ENCODE results near the gene IP6K3.

Gene IP6K3

GRCh38 chr6:33746651-33747100 lies at the start of gene IP6K3:
IP6K3 (minus strand) TSS chr6:33746905; CDS start chr6:33735476, 11,429 bp downstream.
- DNase-seq, result no peak

- DNase-seq, result no peak
Observed at GRCh38 chr6:33794910-33795623, 48.4 kb upstream of the IP6K3 start.

- no peak for DNase-seq
Observed at GRCh38 chr6:33792981-33793380, 46.3 kb upstream of the IP6K3 start.

- DNase-seq, result no peak
Observed at GRCh38 chr6:33791620-33792019, 44.9 kb upstream of the IP6K3 start.

- no peak for DNase-seq
Observed at GRCh38 chr6:33790910-33791309, 44.2 kb upstream of the IP6K3 start.

GRCh38 chr6:33790379-33790778 lies 43.7 kb upstream of the IP6K3 start:
- DNase-seq, result no peak

- no peak for DNase-seq
Observed at GRCh38 chr6:33789550-33789895, 42.8 kb upstream of the IP6K3 start.

- DNase-seq, result peak; percentile 87
Observed at GRCh38 chr6:33788694-33789549, 42.2 kb upstream of the IP6K3 start, which contains the start of gene LEMD2. LEMD2 (minus strand) TSS chr6:33789130; CDS start chr6:33789116, 14 bp downstream.

GRCh38 chr6:33787954-33788693 lies 41.4 kb upstream of the IP6K3 start:
- peak; percentile 28 for DNase-seq

GRCh38 chr6:33787346-33787953 lies 40.7 kb upstream of the IP6K3 start:
- no peak for DNase-seq

- DNase-seq, result no peak
Observed at GRCh38 chr6:33786736-33787135, 40.0 kb upstream of the IP6K3 start.

GRCh38 chr6:33785778-33786177 lies 39.1 kb upstream of the IP6K3 start:
- no peak for DNase-seq

GRCh38 chr6:33784787-33785186 lies 38.1 kb upstream of the IP6K3 start:
- no peak for DNase-seq

- DNase-seq, result no peak
Observed at GRCh38 chr6:33783781-33784520, 37.2 kb upstream of the IP6K3 start.

GRCh38 chr6:33782561-33782960 lies 35.9 kb upstream of the IP6K3 start:
- no peak for DNase-seq

- no peak for DNase-seq
Observed at GRCh38 chr6:33781131-33781975, 34.6 kb upstream of the IP6K3 start.

- no peak for DNase-seq
Observed at GRCh38 chr6:33779895-33780294, 33.2 kb upstream of the IP6K3 start.

GRCh38 chr6:33779290-33779689 lies 32.6 kb upstream of the IP6K3 start:
- no peak for DNase-seq

- no peak for DNase-seq
Observed at GRCh38 chr6:33778444-33779121, 31.9 kb upstream of the IP6K3 start.
